ENCODE data around the gene CHMP2A.
"Not testable (repeated sequence)": the region's sequence is repeated elsewhere in the genome, so short reads cannot be mapped to it uniquely, and the experiment has no call there.

The CHMP2A gene

DNA sequence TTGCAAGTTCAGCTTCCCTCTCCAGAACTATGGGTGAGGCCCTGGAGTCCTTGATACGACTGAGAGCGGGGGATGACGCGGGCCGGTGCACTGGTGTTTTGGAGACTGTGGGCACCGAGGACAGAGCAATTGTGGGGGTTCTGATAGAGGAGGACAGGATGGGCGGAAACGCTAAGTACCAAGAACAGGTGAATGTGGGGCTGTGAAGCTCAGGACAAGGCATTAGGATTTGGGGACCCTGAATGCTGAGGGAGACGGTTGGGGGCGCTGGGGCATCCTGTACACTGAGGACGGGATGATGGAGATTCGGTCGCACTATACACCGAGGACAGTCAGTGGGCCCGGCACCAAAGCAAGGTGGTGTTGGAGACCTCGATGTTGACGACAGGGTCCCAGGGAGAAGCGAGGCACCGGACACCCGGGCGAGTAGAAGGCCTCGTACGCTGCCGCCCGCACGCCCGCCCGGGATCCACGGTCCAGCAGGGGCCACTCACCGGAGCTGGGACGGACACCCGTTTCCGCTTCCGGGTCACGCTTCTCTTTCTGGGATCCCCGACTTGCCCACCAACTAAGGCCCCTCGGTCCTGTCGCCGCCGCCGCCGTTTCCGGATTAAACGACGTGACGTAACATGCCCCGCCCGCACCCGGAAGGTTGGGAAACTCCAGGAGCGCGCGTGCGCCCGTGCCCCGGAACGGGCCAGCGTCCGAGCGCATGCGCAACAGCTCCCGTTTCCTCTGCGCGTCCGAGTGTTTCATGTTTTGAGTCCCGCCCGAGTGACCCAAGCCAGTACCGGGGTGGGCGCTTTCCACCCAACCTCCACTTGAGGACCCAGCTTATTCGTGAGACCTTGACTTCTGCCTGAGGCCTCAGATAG lies at the start of gene CHMP2A:
CHMP2A (minus strand) TSS at position 612 of the 875 bp plus-strand sequence. CDS start 893 bp downstream, outside the sequence.
- DNase-seq, result peak; percentile 99

DNA sequence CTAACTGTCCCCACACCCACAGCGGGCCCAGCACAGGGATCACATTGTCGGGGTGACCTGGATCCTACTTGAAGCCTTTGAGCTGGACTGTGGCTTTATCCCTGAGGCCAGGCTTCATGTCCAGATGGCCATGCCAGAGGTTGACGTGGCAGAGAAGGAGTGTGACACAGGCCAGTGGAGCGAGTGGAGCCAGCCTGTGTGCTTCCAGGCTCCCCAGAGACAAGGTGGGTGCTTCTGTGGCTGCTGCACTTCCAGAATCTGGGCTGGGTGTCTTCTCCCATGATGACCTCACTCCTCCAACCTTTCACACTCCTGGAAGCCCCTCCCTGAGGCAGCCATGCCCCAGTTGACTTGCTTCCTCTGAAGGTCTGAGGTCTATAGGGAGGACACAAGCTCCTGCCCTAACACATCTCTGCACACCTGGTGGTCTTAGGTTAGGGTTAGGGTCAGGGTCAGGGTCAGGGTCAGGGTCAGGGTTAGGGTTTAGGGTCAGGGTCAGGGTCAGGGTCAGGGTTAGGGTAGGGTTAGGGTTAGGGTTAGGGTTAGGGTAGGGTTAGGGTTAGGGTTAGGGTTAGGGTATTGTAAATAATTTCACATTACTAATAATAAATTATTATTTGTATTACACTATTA lies 31.3 kb upstream of the CHMP2A start:
- no peak for DNase-seq

DNA sequence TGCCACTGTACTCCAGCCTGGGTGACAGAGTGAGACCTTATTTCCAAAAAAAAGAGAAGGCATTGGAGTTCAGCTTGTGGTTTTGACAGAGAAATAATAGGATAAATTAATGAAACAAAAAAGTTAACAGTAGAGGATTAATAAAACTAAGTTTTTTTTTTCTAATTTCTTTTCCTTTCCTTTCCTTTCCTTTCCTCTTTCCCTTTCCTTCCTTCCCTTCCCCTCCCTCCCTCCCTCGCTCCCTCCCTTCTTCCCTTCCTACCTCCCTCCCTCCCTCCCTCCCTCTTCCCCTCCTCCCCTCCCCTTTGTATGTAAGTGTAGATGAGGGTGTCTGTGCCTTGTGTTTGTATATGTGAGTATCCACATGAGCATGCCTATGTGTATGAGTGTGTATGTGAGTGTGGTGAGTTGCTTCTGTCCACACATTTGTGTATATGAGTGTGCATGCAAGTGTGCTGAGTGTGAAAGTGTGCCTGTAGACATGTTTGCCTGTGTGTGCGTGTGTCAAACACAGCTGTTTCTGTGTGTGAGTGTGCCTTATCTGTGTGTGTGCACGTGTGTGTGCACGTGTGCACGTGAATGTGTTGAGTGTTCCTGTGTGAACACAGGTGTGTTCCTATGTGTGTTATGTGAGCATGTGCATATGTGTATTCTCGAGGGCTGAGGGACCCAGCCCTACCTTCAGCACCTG lies 30.7 kb upstream of the CHMP2A start:
- no peak for DNase-seq

DNA sequence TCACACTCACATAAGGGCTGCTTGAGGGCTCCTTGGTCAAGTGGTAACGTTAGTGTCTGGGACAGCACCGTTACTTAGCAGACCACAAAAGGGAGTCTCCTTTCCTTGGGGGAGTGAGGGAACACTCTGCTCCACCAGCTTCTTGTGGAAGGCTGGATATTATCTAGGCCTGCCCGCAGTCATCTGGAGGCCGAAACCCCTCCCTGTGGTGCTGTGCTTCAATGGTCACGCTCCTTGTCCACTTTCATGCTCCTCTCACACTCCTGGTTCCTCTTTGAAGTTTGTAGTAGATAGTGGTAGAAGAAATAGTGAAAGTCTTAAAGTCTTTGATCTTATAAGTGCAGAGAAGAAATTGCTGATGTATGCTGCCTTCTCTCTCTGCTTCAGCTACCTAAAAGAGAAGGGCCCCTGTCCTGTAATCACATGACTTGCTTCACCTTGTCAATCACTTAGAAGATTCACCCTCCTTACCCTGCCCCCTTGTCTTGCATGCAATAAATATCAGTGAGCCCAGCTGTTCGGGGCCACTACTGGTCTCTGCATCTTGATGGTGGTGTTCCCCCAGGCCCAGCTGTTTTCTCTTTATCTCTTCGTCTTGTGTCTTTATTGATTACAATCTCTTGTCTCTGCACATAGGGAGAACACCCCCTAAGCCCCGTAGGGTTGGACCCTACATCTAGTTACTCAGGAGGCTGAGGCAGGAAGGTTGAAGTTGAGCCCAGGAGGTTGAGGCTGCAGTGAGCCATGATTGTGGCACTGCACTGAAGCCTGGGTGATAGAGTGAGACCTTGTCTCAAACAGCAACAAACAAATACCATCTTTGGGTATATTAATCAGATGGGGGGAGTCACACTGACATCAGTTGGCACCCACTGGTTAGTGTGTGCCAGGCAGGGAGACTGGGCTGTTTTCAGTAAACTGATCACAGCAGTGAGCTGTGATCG lies 29.9 kb upstream of the CHMP2A start:
- DNase-seq, result no peak

DNA sequence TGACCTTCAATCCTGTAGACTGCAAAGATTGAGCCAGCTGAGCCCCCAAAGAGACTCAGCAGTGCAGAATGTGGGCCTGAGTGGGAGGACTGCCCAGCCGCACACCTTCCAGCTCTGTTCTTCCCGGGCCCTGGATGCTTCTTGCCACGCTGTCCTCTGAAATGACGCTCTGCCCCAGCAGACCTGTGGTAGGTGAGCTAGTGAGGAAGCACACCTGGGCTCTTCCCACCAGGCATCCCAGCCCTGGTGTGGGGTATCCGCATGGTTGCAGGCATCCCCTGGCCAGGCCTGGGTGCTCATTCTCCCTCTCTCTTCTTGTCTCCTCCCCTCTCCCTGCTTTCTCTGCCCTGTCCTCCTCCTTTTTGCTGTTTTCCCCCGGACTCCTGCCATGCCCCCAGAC lies 28.1 kb upstream of the CHMP2A start:
- DNase-seq, result no peak

DNA sequence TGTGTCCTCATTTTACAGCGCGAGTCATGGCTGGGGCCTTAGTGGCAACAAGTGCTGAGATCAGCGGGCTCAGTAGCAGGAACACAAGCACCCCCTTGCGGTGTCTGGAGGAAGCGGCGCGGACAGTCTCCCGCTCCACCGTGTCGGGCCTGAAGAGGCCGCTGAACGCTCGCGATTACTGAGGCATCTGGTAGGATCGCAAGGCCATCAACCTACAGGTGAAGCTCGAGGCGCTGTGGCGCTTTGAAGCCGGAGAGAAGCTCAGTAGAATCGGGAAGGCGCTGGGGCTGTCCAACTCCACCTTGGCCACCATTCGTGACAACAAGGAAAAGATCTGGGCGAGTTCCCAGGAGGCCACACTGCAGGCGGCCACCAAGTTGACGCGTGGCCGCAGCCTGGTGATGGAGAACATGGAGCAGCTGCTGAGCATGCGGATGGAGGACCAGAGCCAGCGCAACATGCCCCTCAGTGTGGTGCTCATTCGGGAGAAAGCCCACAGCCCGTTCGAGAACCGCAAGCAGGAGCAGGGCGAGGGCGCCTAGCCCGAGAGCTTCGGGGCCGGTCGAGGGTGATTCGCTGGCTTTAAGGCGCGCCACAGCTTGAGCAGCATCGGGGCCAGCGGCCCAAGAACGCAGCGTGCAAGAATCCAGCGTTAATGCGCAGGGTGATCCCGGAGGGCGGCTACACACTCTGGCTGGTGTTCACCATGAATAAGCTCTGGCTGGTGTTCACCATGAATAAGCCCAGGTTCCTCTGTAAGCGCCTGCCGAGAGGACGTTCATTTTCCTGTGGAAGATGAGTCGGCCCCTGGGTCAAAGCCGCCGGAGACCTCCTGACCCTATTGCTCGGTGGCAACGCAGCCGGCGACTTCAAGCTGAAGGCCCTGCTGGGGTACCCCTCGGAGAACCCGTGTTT lies 26.6 kb upstream of the CHMP2A start:
- peak; percentile 92 for DNase-seq

DNA sequence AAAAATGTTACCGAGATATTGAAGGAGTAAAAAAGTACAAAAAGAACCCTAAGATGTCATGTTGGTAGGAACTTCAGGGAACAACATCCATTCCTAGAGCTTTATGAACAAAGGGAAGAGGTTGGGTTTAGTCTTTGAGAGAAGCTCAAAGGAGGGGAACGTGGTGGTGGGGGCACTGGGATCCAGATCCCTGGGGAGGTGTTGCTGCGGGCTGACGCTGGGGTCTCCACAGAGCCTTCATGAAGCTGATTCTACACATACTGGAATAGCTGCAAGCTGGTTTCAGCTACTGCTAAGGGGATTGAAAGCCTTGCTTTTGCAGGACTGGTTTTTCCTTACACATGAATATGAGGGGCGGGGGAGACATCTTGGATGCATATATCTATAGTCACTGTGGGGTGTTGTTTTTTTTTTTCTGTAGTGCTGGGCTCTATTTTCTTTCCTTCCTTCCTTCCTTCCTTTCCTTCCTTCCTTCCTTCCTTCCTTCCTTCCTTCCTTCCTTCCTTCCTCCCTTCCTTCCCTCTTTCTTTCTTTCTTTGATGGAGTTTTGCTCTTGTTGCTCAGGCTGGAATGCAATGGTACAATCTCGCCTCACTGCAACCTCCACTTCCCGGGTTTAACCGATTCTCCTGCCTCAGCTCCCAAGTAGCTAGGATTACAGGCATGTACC lies 24.7 kb upstream of the CHMP2A start:
- DNase-seq, result no peak

DNA sequence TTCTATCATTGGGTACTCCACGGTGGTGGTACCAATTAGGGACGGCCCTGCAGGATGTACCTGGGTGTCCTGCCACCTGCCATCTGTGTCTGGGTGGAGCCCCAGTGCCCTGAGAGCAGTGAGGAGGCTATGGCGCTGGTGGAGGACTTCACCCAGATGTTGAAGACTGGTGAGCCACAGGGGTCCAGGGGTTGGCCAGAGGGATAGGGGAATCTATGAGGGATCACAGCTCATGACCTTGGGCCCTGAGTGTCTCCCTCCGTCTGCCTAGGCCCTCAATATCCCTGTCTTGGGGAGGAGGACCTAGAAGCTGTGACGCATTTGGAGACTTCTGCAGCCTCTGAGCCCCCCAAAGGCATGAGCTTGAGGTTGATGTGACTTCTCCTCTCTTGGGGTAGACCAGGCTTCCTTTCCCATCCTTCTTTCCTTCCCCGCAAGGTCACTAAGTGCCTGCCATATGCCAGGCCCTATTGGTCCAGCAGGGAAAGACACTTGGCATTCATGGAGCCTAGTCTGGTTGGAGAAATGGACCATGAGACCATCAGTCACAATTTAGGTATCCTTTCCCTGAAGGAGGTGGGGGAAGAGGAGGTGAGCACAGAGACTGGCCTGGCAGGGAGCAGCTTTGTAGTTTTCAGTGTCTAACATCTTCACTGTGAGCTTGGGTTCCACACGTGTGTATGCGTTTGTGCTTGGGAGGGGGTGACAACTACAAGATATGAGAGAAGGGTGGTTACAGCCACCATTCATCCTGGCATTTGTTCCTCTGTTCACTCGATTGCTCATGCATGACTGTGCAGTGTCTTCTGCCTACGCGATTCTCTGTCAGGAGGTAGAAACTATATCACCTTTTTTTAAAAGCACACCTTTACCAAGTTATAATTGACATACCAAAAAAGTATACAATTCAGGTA lies 23.4 kb upstream of the CHMP2A start:
- no peak for DNase-seq

DNA sequence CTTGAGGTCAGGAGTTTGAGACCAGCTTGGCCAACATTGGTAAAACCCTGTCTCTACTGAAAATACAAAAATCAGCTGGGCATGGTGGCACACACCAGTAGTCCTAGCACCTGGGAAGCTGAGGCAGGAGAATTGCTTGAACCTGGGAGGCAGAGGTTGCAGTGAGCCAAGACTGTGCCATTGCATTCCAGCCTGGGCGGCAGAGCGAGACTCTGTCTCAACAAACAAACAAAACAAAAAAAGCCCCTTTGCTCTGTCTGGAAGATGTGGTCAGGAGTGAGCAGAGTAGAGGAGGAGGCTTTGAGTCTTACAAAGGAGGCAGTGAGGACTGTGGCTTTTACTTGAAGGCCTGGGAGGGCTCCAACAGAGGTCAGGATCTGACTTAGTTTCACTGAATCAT lies 22.7 kb upstream of the CHMP2A start:
- DNase-seq, result not testable (repeated sequence)

DNA sequence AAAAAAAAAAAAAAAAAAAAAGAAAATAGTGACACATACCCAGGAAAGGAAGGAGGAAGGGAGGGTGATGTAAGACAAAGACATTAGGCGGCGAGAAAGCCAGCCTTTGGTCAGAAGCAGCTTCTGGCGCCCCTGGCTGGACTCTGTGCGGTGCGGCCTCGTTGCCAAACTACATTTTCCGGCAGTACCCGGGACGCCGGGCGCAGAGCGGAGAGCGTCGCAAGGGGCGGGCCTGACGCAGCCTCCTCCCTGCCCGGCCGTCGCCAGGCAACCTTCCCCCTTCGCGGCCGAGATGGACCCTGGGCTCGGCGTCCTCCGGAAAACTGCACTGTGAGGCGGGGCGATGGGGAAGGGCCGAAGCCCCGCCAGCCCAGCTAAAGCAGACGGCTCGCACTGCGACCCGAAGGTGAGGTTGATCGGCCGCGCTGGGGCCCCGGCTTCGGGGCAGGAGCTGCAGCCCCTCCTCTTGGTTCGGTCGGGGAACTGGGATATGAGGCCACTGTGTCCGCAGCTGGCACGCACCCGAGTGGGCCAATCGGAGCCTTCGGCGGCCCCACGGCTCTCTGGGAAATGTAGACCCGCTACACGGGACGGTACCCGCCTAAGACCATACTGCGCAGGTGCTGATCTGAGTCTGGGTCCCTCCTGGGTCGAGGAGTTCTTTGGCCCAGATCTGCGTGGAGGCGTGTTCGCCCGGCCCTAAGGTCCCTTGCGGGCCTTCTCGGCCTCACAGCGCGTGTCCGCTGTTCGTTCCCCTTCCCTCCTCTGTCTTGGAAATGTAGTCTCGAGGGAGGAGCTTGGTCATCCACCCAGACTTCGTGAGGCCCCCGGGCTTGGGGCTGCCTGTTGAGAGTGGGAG lies 20.5 kb upstream of the CHMP2A start:
- peak; percentile 86 for DNase-seq

DNA sequence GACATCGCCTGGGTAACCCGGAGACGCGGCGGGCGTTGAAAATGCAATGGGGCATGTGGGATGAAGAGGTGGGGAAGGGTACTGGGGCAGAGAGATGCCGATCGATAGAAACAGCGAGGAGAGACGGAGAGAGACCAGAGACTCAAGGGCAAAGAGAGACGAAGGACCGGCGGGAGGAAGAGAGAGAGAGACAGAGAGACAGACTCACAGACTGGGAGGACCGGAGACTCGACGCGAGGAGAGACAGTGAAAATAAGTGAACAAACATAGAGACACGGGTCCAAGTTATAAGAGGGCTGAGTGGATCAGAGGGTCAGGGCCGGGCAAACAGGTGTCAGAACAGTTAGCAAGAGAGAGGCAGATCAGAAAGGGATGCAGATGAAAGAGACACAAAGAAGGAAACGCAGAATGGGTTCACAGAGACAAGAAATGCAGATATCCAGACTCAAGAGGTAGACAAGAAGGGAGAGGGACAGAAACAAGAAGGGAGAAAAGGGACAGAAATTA lies 18.8 kb upstream of the CHMP2A start:
- DNase-seq, result no peak

DNA sequence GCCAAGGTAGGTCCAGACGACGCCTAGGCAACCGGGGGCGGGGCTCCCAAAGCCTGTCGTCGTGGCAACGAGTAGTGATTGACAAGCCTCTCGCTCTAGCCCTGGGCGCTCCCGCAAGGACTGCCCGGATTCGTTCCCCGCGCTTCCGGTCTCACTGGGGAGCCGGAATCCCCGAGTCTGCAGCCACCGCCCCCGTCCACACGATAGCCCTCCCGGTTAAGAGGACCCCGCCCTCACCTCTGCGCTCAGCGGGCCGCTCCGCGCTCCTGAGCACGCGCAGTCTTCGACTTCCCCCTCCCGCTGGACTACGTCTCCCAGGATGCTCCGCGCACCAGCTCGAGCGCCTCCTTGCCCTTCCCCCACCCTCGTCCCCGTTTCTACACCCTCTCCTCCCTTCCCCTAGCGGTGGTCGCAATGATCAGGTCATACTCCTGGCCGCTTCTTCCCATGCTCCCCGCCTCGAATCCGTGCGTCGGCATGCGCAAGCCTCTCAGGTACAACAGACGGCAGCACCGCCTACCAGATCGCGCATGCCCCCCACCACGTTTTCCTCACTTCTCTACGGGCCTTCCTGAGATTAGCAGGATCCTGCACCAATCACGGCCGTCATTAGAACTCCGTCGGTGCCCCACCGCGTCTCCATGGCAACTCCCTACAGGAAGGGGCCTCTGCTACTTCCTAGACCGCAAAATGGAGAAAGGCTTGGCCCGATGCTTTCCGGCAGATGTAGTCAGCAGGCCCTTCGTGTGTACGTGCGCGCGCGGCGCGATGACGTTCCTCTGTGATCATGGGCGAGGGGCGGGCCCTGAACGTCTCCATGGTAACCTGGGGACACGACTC lies 18.1 kb upstream of the CHMP2A start, which contains the start of gene MZF1:
MZF1 (minus strand) TSS at position 518 of the 840 bp plus-strand sequence. CDS start 1,946 bp downstream, outside the sequence.
- peak; percentile 100 for DNase-seq

DNA sequence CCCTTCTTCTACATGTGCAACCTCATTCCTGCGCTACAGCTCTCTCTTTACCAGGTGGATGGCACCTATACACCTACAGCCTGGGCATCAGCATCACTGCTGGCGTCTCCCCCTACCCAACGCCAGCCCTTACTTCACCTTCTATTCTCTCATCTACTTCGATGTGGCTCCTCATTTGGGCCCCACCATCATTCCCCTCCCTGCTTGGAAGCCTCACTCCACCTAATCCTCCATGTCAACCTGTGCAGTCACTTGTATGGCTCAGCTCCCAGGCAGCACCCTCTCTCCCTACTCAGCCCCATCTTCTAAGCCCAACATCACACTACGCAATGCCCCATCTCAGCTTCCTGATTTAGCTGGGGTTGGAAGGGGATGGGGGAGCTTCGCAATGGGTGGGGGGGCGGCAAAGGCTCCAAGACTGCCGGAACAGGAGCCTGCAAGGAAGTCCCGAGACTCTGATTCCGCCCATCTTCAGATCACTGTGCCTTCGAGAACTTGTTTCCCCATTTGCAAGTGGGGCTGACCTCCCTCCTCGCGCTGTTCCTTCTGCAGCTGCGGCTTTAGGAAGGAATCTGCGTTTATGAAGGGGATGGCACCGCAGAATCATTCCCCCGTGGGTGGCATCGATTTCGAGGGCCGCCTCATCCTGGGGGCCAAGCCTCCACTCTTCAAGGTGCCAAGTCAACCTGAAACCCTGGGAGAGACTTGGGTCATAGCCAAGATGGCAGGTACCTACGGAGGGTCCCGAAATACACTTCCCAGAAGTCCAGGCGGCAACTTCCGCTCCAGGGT lies 17.3 kb upstream of the CHMP2A start:
- no peak for DNase-seq

DNA sequence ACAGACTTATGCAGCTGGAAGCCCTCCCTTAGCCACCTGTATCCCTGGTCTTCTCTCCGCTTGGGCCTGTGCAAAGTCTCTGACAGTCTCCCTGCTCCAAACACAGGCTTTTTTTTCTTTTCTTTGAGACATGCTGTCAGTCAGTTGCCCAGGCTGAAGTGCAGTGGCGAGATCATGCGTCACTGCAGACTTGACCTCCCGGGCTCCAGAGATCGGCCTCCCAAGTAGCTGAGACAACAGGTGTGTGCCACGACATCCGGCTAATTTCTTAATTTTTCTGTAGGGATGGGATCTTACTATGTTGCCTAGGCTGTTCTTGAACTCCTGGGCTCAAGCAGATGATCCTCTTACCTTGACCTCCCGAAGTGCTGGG lies 16.7 kb upstream of the CHMP2A start:
- DNase-seq, result no peak

DNA sequence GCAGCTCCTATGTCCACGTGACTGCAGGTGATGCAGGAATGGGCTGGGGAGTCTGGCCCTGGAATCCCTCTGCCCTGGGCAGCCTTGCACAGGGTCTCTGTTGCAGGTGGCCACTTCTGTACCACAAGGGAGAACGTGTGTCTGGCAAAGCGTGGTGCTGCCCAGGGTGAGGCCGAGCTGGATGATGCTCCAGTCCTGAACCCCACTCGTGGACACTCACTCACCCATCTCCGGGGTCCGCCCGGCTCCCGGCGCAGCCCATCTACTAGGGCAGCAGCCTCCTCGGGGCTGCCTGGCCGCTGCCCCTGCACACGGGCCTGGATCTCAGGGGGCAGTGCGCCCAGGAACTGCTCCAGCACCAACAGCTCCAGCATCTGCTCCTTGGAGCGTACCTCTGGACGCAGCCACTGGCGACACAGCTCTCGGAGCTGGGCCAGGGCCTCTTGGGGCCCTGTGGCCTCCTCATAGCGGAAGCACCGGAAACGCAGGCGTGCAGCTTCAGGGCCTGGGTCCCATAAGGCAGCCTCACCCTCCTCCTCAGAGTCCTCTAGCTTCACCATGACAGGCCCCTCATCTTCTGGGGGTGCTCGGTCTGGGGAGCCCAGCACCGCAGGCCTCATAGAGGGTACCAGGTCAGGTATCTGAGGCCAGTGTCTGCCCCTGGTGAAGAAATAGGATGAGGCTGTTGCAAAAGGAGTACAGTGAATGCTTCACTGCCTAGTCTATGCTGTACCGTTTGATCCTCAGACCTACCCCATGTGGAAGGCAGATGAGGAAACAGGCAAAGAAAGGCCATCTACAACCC lies 16.1 kb upstream of the CHMP2A start:
- DNase-seq, result no peak
